GM23248 (cell line): ENCODE measurements around the gene IGSF10.

Source experiments
- EZH2 ChIP-seq: fragments of 200-600 bp; sonication (generic); IDR thresholded peaks from 2 replicates; pipeline ENCODE4 v1.6.1; 2018; ENCODE audit warnings: antibody characterized with exemption, mild to moderate bottlenecking; ENCODE audit not compliant: insufficient read depth, poor library complexity, severe bottlenecking
- EZH2phosphoT487 ChIP-seq: fragments of 200-600 bp; sonication (generic); IDR thresholded peaks from 2 replicates; pipeline ENCODE4 v1.6.1; 2018; ENCODE audit warnings: antibody characterized with exemption, moderate library complexity, mild to moderate bottlenecking, low read depth; ENCODE audit not compliant: insufficient read depth

DNA sequence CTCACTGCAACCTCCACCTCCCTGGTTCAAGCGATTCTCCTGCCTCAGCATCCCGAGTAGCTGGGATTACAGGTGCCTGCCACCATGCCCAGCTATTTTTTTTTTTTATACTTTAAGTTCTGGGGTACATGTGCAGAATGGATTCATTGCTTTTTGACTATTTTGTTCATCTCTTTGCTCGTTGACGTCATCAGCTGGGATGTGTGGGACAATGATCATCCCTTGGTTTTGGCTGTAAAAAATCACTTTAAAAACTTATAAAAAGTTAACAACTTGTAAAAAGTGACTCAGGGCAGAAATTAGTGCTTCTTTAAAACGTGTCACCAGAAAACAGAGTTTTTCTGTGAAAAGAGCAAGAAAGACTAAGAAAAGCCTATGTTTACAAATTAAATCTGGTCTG, 37.8 kb downstream of the IGSF10 start:
- no peak for TF ChIP-seq EZH2
- TF ChIP-seq EZH2phosphoT487, result no peak
